A673 (cell line): ENCODE data around the gene LMO1. TPM values are rescaled to one million over a fixed set of nuclear protein-coding genes. Genes with fewer than 3 reads are reported as not detected.

Experiments
- BruUV-seq: library from RNA; stranded (reverse); fragments of 400-500 nt; replicated peaks from 2 replicates; lab custom pipeline; 2021; lab: Mats Ljungman, UMichigan
- CTCF ChIA-PET: fragments of 300-600 bp; sonication (Branson Sonifier 250); formaldehyde crosslinking; loops from one replicate; lab custom pipeline; 2022; ENCODE audit warnings: antibody characterized with exemption; lab: Charles Lee
- POLR2A ChIA-PET: fragments of 300-600 bp; sonication (Branson Sonifier 250); formaldehyde crosslinking; loops from one replicate; lab custom pipeline; 2022; ENCODE audit warnings: antibody characterized with exemption; ENCODE audit not compliant: low non-redundant PET; lab: Charles Lee
- DNase-seq: peaks from one replicate; pipeline ENCODE4 v3.0.0-alpha.2; 2015; ENCODE audit warnings: low spot score
- H3K27ac ChIP-seq: fragments of 200-600 bp; sonication (generic); 2 replicates; pipeline ENCODE4 v1.5.1; 2016; ENCODE audit warnings: mixed run types, low read depth, mild to moderate bottlenecking, mixed read lengths, antibody characterized with exemption, low read length; ENCODE audit not compliant: poor library complexity, severe bottlenecking
- H3K27me3 ChIP-seq: fragments of 200-600 bp; sonication (generic); replicated peaks from 2 replicates; pipeline ENCODE4 v1.6.1; 2017; ENCODE audit warnings: mixed run types, low read depth, mild to moderate bottlenecking, mixed read lengths, antibody characterized with exemption, low read length; ENCODE audit not compliant: insufficient read depth, poor library complexity
- H3K36me3 ChIP-seq: fragments of 200-600 bp; sonication (generic); 2 replicates; pipeline ENCODE4 v1.6.1; 2016; ENCODE audit warnings: mixed run types, mild to moderate bottlenecking, mixed read lengths, antibody characterized with exemption, low read length; ENCODE audit not compliant: insufficient read depth, poor library complexity, severe bottlenecking
- H3K4me1 ChIP-seq: fragments of 200-600 bp; sonication (generic); 2 replicates; pipeline ENCODE4 v1.6.1; 2017; ENCODE audit warnings: mixed run types, mild to moderate bottlenecking, mixed read lengths, antibody characterized with exemption, low read length; ENCODE audit not compliant: insufficient read depth, poor library complexity, severe bottlenecking
- H3K4me3 ChIP-seq: fragments of 200-600 bp; sonication (generic); 2 replicates; pipeline ENCODE4 v1.5.1; 2016; ENCODE audit warnings: low read depth, mixed run types, mild to moderate bottlenecking, mixed read lengths, low read length; ENCODE audit not compliant: poor library complexity, severe bottlenecking
- H3K9me3 ChIP-seq: fragments of 200-600 bp; sonication (generic); 2 replicates; pipeline ENCODE4 v1.6.1; 2016; ENCODE audit warnings: mixed run types, low read depth, mild to moderate bottlenecking, mixed read lengths, antibody characterized with exemption, low read length; ENCODE audit not compliant: poor library complexity, severe bottlenecking
- CTCF ChIP-seq: fragments of 300-800, 200-600 bp; sonication (generic); conservative IDR thresholded peaks from 2 replicates; pipeline ENCODE4 v1.5.1; 2017; ENCODE audit warnings: low read depth, mild to moderate bottlenecking, antibody characterized with exemption, low read length, moderate library complexity, mixed read lengths
- EZH2 ChIP-seq: fragments of 200-600 bp; sonication (generic); IDR thresholded peaks from 2 replicates; pipeline ENCODE4 v1.6.1; 2017; ENCODE audit warnings: borderline replicate concordance, low read depth, mild to moderate bottlenecking, mixed read lengths, antibody characterized with exemption, low read length; ENCODE audit not compliant: poor library complexity, severe bottlenecking
- intact Hi-C: fragments of 100-400 bp; cut with micrococcal nuclease; formaldehyde crosslinking; loops from one replicate; pipeline ENCODE4 v1.10.0; 2022; ENCODE audit not compliant: unreplicated experiment
- total RNA-seq: library from RNA; stranded (reverse); gene quantifications from 2 replicates; pipeline ENCODE4 v1.2.3, GENCODE V29; 2021

The LMO1 gene
- total RNA-seq, 1 experiment from 2014 or later = not detected

DNA sequence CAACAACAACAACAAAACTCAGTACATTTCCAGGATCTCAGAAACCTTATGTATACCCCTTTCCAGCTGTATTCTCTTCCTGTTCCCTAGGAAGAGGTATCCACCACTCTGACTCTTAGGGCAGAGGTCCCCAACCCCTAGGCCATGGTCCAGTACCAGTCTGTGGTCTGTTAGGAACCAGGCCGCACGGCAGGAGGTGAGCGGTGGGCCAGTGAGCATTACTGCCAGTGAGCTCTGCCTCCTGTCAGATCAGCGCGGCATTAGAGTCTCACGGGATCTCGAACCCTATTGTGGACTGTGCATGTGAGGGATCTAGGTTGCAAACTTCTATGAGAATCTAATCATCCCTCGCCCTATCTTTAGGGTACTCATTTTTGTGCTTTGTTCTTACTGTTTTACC lies 43.9 kb upstream of the LMO1 start:
- no peak overlapping the region for H3K4me3 ChIP-seq
- intact Hi-C loops = no loop called here
- no peak overlapping the region for H3K27ac ChIP-seq
- ChIA-PET POLR2A (no interaction called here), CTCF (no interaction called here)
- DNase-seq = no peak
- H3K9me3 ChIP-seq = peaks cover 11% of the 10 kb centered on the region
- TF ChIP-seq EZH2 (no peak), CTCF (no peak)
- H3K36me3 ChIP-seq = no peaks in the 10 kb centered on the region
- H3K27me3 ChIP-seq = peaks cover 10% of the 10 kb centered on the region
- H3K4me1 ChIP-seq = no peaks in the 10 kb centered on the region
- no TSS peak for BruUV-seq

DNA sequence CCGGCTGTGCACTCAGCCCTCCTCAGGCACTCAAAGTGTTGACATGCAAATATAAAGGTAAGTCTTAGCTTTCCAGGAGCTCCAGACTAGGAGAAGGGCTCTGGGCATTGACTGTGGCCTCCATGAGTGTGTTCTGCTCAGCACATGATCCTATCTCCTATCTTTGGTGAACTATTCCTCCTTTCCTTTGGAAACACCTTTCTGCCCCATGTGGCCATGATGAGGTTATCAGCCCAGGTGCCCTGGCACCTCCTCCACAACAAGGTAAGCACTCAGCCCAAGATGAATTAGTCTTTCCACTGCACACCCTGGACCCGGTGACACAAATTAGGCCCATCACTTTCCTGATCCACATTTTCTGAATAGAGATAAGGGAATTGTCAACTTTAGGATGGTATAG lies 37.9 kb upstream of the LMO1 start:
- Histone ChIP-seq H3K27me3 (peaks cover 33% of the 10 kb centered on the region), H3K9me3 (peaks cover 11% of the 10 kb centered on the region), H3K4me3 (no peak overlapping the region), H3K27ac (no peak overlapping the region), H3K4me1 (no peaks in the 10 kb centered on the region), H3K36me3 (no peaks in the 10 kb centered on the region)
- intact Hi-C loops = no loop called here
- BruUV-seq = no TSS peak
- POLR2A ChIA-PET = no interaction called here
- no peak for DNase-seq
- CTCF ChIA-PET = no interaction called here
- TF ChIP-seq EZH2 (no peak), CTCF (no peak)

GRCh38 chr11:8298801-8299786 lies 35.4 kb upstream of the LMO1 start:
- Histone ChIP-seq H3K9me3 (peaks cover 5% of the 10 kb centered on the region), H3K27me3 (peaks cover 55% of the 10 kb centered on the region), H3K27ac (no peak overlapping the region), H3K4me1 (no peaks in the 10 kb centered on the region), H3K4me3 (no peak overlapping the region), H3K36me3 (no peaks in the 10 kb centered on the region)
- intact Hi-C loops = no loop called here
- CTCF ChIA-PET = no interaction called here
- no peak for DNase-seq
- TF ChIP-seq EZH2 = no peak
- TF ChIP-seq CTCF = no peak
- POLR2A ChIA-PET = no interaction called here
- no TSS peak for BruUV-seq
